ENCODE results near the gene PPM1F. TPM values are rescaled to one million over a fixed set of nuclear protein-coding genes. Genes with fewer than 3 reads are reported as not detected.

The PPM1F gene
- total and polyA plus RNA-seq, 5 experiments from 2014 or later, result 8.3 to 25.1 (median 9.9) TPM

DNA sequence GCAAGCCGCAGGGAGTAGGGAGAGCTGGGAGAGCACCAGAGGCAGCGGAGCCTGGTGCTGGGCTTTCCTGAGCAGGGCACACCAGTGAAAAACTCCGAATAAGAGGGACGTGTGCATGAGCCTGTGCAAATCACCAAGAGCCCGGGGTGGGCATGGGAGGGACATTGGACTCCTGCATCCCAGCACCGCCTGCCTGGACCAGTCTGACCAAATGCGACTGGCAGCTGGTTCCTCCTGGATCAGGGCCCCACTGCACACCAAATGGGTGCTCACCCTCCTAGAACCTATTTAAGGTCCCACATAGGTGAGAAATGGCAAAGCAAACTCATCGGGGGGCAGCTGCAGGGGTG lies 3.1 kb downstream of the PPM1F start:
- ATAC-seq (no peak), DNase-seq (no peak)
- H3K4me3 Mint-ChIP-seq, result peak overlapping the region in 1 of 10 donors; percentile 33
- H3K27me3 Mint-ChIP-seq, result no peaks in the 10 kb centered on the region
- peaks cover 18 to 44% (median 32%) of the 10 kb centered on the region in 4 donors for H3K4me1 Mint-ChIP-seq
- H3K27ac Mint-ChIP-seq, result no peak overlapping the region
- POLR2A ChIA-PET, result no interaction called here
- peaks cover 0 to 7% (median 2%) of the 10 kb centered on the region in 3 donors for H3K36me3 Mint-ChIP-seq
- no peaks in the 10 kb centered on the region for H3K9me3 Mint-ChIP-seq

DNA sequence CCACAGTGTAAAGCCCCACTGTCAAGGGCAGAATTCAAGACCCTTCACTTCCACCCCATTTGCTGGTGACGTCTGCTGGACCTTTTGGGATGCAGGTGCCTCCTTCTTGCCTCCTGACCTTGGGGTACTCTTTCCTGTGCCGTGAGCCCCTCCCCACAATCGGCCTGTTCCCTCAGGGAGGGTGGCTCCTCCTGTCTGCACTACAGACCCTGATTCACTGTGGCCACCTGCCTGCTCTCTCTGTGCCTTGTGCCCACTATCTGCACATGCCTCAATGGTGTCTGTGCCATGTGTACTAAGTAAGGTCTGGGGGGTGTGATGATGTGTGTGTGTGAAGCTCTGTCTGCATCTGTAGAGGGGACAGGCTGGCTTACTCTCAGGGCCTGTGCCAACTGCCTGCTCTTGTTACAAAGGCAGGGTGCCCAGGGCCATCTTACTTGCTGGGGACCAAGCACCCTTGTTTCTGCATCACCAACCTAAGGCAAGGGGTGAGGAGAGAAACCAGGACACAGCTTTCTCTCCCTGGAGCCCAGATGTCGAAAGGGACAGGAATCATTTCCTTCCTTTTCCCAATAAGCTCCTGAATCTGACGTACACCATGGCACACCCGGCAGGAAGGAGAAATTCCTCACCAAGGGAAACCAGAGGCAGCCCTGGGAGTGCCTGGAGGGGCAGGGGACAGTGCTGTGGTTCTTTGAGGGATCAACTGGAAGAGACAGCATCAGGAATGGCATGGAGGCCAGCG lies 3.7 kb downstream of the PPM1F start:
- peak overlapping the region in 1 of 10 donors; percentile 33 for H3K4me3 Mint-ChIP-seq
- POLR2A ChIA-PET, result interaction anchor here (1.0 kb wide), 1 partner anchor 11 kb away, joined by 3 read pairs; no protein-coding TSS in a partner anchor
- H3K36me3 Mint-ChIP-seq, result peaks cover 0 to 9% (median 2%) of the 10 kb centered on the region in 3 donors
- no peaks in the 10 kb centered on the region for H3K9me3 Mint-ChIP-seq
- ATAC-seq (no peak), DNase-seq (no peak)
- peaks cover 20 to 47% (median 32%) of the 10 kb centered on the region in 4 donors for H3K4me1 Mint-ChIP-seq
- H3K27me3 Mint-ChIP-seq, result no peaks in the 10 kb centered on the region
- peak overlapping the region in 1 of 10 donors; percentile 71 for H3K27ac Mint-ChIP-seq

DNA sequence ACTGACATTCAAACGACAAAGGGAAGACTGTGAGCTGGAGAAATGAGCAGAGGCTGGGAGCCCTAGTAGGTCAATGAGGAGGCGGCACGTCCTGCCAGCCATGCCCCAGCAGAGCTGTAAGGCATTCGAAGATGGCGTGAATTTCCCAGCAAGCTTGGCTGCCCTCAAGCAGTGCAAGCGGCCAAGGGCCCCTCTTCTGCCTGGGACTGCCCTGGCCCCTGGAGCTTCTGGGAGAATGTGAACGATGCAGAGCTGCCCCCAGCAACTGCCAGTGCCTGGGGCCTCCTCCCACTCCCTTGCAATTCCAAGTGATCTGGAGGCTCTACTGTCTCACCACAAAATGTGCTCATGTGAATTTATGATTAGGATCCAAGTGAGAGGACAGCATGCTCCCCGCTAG lies 4.3 kb downstream of the PPM1F start:
- POLR2A ChIA-PET, result interaction anchor here (1.0 kb wide), 1 partner anchor 10 kb away, joined by 3 read pairs; no protein-coding TSS in a partner anchor
- Mint-ChIP-seq H3K4me1 (peaks cover 20 to 48% (median 33%) of the 10 kb centered on the region in 4 donors), H3K36me3 (peaks cover 0 to 15% (median 2%) of the 10 kb centered on the region in 3 donors), H3K9me3 (no peaks in the 10 kb centered on the region), H3K4me3 (no peak overlapping the region), H3K27me3 (no peaks in the 10 kb centered on the region), H3K27ac (peak overlapping the region in 1 of 10 donors; percentile 70)
- DNase-seq, result peak in 1 of 10 donors; percentile 47
- ATAC-seq, result no peak

DNA sequence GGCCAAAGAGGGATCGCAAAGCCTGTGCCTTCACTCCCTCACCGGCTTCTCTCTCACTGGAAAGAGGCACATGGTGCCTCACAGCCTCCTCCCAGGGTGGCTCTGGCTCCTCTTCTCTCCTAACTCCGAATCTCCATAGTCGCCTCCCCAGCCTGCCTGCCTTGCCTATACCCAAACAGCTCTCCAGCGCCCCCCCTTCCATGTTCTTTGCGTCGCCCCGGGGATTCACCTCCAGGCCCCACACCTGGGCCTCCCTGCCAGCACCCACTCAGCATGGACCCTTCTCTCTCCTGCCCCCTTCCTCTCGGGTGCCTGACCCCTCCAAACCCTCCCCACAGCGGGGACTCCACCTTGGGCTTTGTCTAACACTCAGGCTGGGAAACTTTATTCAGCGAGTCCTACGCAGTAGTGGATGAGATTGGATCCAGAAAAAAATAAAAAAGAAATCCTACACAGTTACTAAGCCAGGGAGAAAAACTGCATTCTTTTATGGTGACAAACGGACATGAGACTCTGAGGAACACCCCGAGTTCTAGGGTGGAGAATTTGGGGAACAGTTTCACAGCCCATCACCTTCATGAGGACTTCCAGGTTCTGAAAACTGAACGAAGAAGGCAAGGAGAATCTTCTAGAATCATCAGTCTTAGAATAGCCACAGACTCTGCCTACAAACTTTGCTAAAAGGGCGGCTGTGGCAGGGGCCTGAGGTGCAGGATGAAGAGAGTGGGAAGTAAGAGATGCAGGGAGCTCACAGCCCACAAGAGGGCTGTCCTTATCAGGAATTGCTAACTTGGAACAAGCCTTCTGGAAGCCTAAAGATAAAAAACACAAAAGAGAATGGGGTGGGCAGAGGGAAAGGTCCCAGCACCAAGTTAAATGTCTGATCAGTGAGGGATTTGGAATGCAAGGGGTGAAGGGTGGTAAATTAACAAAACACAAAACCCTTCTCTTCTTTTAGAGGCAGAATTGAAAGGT lies 5.3 kb downstream of the PPM1F start:
- no peaks in the 10 kb centered on the region for H3K9me3 Mint-ChIP-seq
- ATAC-seq (no peak), DNase-seq (no peak)
- H3K4me1 Mint-ChIP-seq, result peaks cover 21 to 45% (median 35%) of the 10 kb centered on the region in 4 donors
- POLR2A ChIA-PET, result no interaction called here
- no peak overlapping the region for H3K4me3 Mint-ChIP-seq
- no peaks in the 10 kb centered on the region for H3K27me3 Mint-ChIP-seq
- H3K36me3 Mint-ChIP-seq, result peaks cover 0 to 16% (median 2%) of the 10 kb centered on the region in 3 donors
- peak overlapping the region in 3 of 10 donors; percentile 3 to 91 (median 58) for H3K27ac Mint-ChIP-seq

DNA sequence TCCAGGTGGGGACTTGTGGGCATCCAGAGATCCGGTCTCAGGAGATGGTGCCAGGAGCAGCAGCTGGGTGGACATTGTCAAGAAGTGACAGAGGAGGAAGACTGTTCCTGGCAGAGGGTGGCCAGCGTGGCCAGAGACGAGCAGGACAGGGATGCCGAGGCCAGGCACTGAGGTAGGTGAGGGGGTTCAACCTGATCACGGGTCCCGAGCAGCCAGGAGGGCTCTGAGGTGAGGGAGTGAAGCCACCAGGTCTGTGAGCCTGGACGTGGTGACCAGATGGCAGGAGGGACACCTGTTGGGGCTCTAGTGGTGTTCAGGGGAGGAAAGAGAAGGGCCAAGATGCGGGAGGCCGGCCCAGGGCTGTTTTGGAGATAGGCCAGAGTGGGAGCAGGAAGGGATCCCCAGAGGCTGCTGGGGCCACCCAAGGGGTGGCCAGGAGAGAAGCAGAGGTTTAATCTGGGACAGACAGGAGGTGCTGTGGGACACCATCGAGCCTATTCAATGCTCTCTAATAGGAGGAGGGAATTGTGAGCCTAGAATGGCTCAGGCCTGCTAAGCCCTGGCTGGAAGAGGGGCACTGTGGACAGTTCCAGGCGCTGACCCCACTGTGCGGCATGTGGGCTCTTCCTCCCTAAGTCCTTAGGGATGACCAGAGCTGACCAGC lies 6.3 kb downstream of the PPM1F start:
- Mint-ChIP-seq H3K4me1 (peaks cover 20 to 42% (median 36%) of the 10 kb centered on the region in 4 donors), H3K36me3 (peaks cover 0 to 17% (median 2%) of the 10 kb centered on the region in 3 donors), H3K27ac (peak overlapping the region in 2 of 10 donors; percentile 17 to 91), H3K27me3 (no peaks in the 10 kb centered on the region), H3K9me3 (no peaks in the 10 kb centered on the region), H3K4me3 (no peak overlapping the region)
- POLR2A ChIA-PET, result no interaction called here
- no peak for DNase-seq
- no peak for ATAC-seq

DNA sequence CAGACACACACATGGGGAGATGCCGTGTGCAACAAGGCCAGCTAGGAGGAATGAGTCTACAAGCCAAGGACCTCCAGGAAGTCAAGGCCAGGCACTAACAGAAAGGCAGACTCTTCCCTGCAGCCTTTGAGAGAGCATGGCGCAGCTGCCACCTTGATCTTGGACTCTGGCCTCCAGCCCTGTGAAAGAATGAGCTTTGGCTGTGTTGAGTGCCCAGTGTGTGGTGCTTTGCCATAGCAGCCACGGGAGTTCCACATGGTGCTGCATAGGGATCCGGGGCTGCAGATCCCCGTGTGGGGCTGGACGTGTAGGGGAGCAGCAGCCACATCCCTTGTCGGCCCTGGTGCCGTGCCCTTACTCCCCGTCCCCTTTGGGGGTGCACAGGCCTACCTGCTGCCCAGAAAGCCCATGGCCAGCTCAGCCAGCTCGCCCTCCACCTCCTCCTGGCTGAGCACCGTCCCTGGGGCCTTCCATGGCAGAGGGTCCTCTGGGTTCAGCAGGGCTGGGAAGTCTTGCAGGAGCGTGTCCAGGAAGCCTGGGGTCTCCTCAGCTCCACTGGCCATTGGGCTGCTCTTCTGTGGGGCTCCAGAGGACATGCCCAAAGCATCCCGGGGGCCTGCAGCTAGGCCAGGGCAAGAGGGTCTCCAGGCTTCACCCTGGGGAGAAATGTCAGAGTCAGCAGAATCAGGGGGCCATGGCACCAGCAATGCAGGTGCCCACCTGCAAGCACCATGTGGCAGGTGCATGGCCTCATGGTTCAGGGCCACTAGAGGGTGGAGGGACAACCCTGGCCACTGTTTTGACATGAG lies 7.0 kb downstream of the PPM1F start:
- Mint-ChIP-seq H3K27me3 (no peaks in the 10 kb centered on the region), H3K4me1 (peaks cover 20 to 42% (median 31%) of the 10 kb centered on the region in 4 donors), H3K27ac (peak overlapping the region in 3 of 10 donors; percentile 17 to 91 (median 71)), H3K9me3 (no peaks in the 10 kb centered on the region), H3K4me3 (no peak overlapping the region), H3K36me3 (peaks cover 0 to 21% (median 2%) of the 10 kb centered on the region in 3 donors)
- DNase-seq (no peak), ATAC-seq (no peak)
- POLR2A ChIA-PET, result no interaction called here

DNA sequence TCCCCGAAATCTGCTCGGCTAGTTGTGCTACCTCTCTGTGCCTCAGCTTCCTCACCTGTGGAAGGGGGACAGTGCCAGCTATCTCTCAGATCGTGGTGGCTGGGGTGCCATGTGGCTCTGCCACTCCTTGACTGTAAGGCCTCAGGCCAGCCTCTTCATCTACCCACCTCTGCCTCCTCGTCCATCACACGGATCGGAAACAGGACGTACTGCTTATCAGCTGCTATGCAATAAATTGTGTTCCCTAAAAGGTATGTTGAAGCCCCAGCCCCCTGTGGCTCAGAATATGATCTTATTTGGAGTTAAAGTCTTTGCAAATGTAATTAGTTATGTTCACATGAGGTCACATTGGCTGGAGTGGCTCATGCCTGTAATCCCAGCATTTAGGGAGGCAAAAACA lies 7.8 kb downstream of the PPM1F start:
- Mint-ChIP-seq H3K27me3 (no peaks in the 10 kb centered on the region), H3K9me3 (no peaks in the 10 kb centered on the region)

DNA sequence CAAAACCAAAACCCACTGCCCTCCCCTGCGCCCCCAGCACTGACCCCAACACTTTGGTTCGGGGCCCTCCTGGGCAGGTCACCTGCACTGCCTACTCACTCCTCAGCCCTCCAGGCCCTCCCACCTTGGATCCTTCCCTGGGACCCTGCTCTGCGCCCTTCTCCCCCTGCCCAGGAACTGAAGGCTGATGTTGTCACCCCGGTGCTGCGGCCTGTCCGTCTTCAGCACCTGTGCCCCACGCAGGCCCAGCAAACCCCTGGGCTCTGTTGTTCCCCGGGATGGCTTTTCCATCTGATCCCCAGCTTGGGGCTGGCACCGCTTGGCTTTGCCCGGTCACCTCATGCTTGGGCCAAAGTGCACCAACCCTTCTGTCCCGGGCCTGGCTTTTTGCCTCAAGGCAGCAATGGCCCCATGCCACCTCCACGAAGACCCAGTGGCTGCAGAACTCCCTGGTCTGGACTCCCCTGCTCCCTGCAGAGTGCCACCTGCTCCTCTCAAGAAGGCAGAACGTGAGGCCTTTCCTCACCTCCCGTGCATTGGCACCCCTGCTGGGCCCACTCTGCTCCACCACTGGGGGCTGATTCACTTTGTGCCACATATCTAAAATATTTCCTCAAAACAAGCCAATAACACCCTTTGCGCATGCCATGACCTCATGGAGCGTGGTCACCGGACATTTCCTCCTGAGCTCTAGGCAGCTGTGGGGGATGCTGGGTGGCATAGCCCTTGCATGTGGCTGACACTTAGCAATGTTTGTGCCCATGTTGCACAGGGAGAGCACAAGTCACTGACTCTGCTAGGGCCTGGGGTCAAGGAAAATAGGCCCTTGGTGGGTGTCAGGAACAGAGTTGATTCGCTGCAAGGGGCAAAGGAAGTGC lies 8.8 kb downstream of the PPM1F start:
- DNase-seq, result no peak
- POLR2A ChIA-PET, result no interaction called here
- no peak for ATAC-seq
- H3K27me3 Mint-ChIP-seq, result no peaks in the 10 kb centered on the region
- H3K9me3 Mint-ChIP-seq, result no peaks in the 10 kb centered on the region
- peaks cover 20 to 45% (median 33%) of the 10 kb centered on the region in 4 donors for H3K4me1 Mint-ChIP-seq
- peaks cover 0 to 23% (median 2%) of the 10 kb centered on the region in 3 donors for H3K36me3 Mint-ChIP-seq
- H3K4me3 Mint-ChIP-seq, result peak overlapping the region in 1 of 10 donors; percentile 38
- peak overlapping the region in 3 of 10 donors; percentile 25 to 73 (median 56) for H3K27ac Mint-ChIP-seq

More for the DNA sequence above, 7.8 kb downstream of the PPM1F start:
- H3K4me1 Mint-ChIP-seq, result peaks cover 20 to 39% (median 33%) of the 10 kb centered on the region in 4 donors
- peak overlapping the region in 3 of 10 donors; percentile 5 to 50 (median 11) for H3K27ac Mint-ChIP-seq
- DNase-seq (no peak), ATAC-seq (no peak)
- H3K4me3 Mint-ChIP-seq, result no peak overlapping the region
- peaks cover 0 to 21% (median 2%) of the 10 kb centered on the region in 3 donors for H3K36me3 Mint-ChIP-seq
- POLR2A ChIA-PET, result no interaction called here

DNA sequence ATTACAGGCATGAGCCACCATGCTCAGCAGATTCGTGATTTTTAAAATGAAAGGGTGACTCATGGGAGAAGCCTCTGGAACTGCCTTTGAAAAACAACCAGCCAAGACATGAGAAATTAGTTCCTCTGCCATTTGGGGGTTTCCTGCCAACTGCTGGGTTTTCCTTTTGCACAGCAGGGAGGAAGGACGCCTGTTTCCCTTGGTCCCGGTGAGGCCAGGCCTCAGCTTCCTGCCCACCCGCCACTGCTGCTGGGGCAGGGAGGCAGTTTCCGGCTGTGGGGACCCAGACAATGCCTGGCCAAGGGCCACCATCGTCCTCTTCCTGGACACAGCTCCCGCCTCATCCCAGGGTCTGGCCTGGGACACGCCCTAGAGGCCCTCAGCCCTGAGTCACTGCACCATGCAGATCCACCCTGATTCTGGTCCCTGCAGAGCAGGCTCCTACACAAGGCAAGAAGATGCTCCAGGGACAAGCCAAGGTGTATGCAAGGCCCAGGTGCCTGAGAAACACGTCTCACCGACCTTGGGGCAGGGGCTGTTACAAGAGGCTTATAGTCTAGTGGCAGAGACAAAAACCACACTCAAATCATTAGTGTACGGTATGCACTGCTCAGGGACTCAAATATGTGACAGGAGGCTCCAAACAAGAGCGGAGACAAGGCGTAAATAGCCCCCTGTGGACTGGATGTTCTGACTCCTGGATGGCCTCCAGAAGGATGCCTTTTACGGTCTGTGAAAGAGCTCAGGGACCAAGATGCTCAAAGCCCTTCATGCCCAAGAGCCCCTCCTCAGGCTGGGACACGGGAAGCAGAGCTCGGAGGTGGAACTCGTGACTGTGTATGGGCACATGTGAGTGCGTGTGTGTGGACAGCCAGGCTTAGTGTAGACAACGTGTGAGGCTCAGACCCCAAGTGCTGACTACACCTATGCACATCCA lies 10.0 kb downstream of the PPM1F start:
- peaks cover 0 to 23% (median 2%) of the 10 kb centered on the region in 3 donors for H3K36me3 Mint-ChIP-seq
- peak overlapping the region in 1 of 10 donors; percentile 3 for H3K4me3 Mint-ChIP-seq
- peaks cover 24 to 50% (median 37%) of the 10 kb centered on the region in 4 donors for H3K4me1 Mint-ChIP-seq
- DNase-seq (peak in 1 of 10 donors; percentile 37), ATAC-seq (no peak)
- POLR2A ChIA-PET, result interaction anchor here (2.2 kb wide), 1 partner anchor 10 kb away, joined by 7 read pairs; the partner anchor contains the start of gene PPM1F
- H3K27me3 Mint-ChIP-seq, result no peaks in the 10 kb centered on the region
- no peaks in the 10 kb centered on the region for H3K9me3 Mint-ChIP-seq
- peak overlapping the region in 9 of 10 donors; percentile 16 to 78 (median 47) for H3K27ac Mint-ChIP-seq

DNA sequence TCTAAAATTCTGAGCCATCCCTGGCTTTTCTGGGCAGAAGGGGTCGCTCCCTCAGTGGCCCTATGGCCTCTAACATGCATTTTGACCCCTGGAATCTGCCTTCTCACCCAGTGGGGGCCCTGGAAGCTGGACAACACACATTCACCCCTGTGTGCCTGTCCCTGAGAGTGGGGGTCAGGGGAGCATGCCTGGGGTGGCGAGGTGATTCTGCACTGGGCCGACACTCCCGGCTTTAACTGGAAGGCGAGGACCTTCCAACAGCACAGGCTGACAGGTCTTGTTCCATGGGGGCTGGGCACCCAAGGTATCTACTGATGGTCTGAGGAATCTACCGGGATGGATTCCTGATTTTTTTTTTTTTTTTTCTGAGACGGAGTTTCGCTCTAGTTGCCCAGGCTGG lies 10.7 kb downstream of the PPM1F start:
- POLR2A ChIA-PET, result interaction anchor here (2.2 kb wide), 1 partner anchor 11 kb away, joined by 7 read pairs; the partner anchor contains the start of gene PPM1F
- Mint-ChIP-seq H3K4me1 (peaks cover 24 to 52% (median 40%) of the 10 kb centered on the region in 4 donors), H3K9me3 (no peaks in the 10 kb centered on the region), H3K27me3 (no peaks in the 10 kb centered on the region), H3K4me3 (no peak overlapping the region), H3K36me3 (peaks cover 0 to 23% (median 2%) of the 10 kb centered on the region in 3 donors), H3K27ac (peak overlapping the region in 9 of 10 donors; percentile 21 to 87 (median 77))
- DNase-seq (no peak), ATAC-seq (no peak)
